Epithelial cell of prostate (primary cell): ENCODE measurements around the gene SIGLECL1.

Experiments used
- DNase-seq: peaks from one replicate; pipeline ENCODE4 v3.0.0-alpha.2; 2011; ENCODE audit warnings: low read depth, low spot score
- H3K27ac ChIP-seq: fragments of 450-650 bp; 2 replicates; pipeline ENCODE4 v1.5.1; 2017; ENCODE audit warnings: mild to moderate bottlenecking

SIGLECL1 gene

DNA sequence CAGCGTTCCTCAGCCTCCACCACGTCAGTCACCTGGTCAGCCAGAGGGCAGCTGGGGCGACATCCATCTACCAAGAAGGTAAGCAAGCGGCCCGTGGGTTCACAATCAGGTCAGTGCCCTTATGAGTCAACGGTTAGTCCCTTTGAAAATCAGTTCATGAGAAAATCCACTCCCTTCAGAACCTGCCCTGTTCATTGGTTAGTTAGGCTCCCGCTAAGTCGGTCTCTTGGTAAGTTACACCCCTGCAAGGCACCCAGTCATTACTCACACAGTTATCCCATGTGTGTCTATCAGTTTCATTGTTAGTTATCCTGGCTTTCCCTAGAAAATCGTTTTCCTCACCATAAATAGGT, 564 bp downstream of the SIGLECL1 start:
- H3K27ac ChIP-seq, result no peak overlapping the region
- no peak for DNase-seq

- H3K27ac ChIP-seq, result no peak overlapping the region
- no peak for DNase-seq
These were observed 1.6 kb downstream of the SIGLECL1 start for GRCh38 chr19:51252306-51253079.

DNA sequence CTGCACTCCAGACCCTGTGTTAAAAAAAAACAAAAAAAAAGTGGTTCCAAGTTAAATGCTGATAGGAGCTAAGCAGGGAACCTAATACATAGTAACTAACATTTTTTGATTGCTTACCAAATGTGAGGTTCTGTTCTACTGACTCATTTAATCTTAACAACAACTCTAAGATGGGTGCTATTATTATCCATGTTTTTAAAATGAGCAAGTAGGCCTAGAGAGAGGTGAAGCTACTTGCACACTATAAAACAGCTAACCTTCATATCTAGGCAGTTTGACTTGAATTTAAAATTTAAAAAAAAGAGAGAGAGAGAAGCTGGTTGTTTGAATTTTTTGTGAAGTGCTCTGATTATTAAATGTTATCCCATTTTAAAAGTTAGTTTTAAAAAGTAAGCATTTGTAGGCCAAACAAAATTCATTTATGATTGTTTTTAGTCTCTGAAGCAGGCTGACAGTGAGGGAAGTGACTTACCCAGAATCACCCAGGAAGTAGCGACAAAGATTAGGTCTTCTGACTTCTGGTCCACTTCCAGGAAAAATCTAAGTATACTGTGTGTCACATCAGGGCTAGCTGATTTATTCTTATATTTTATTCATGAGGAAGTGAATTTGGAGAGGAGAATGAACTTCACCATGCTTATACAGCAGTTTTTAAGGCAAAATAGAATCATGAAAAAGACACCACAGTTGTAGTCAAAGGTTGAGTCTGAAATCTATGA, 2.4 kb downstream of the SIGLECL1 start:
- no peak for DNase-seq

DNA sequence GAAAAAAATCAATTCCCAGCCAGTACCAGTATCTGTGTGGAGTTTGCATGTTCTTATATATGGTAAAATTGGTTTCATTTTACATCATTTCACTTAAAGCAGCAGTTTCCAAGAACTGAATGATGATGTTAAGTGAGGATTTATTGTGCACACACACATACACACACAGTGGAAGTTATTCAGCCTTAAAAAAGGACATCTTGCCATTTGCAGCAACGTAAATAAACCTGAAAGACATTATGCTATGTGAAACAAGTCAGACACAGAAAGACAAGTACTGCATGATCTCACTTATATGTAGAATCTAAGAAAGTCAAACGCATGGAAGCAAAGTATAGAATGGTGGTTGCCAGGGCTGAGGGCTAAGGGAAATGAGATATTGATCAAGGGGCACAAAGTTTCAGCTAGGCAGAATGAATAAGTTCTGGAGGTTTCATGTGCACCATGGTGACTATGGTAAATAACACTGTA, 5.3 kb downstream of the SIGLECL1 start:
- no peak for DNase-seq
- no peak overlapping the region for H3K27ac ChIP-seq

More for the DNA sequence above, 2.4 kb downstream of the SIGLECL1 start:
- H3K27ac ChIP-seq, result no peak overlapping the region

- H3K27ac ChIP-seq, result no peak overlapping the region
- DNase-seq, result no peak
These were observed 6.6 kb downstream of the SIGLECL1 start for GRCh38 chr19:51257471-51257870.

GRCh38 chr19:51258165-51259160, 7.6 kb downstream of the SIGLECL1 start:
- no peak for DNase-seq
- H3K27ac ChIP-seq, result no peak overlapping the region

- no peak for DNase-seq
- H3K27ac ChIP-seq, result no peak overlapping the region
These were observed 8.7 kb downstream of the SIGLECL1 start for GRCh38 chr19:51259348-51260245.

GRCh38 chr19:51263808-51264207, 12.9 kb downstream of the SIGLECL1 start:
- DNase-seq, result no peak
- no peak overlapping the region for H3K27ac ChIP-seq

GRCh38 chr19:51271067-51271466, 20.2 kb downstream of the SIGLECL1 start:
- DNase-seq, result no peak
- no peak overlapping the region for H3K27ac ChIP-seq

- DNase-seq, result no peak
These were observed 21.4 kb downstream of the SIGLECL1 start for GRCh38 chr19:51272183-51272810.

GRCh38 chr19:51274049-51274770, 23.3 kb downstream of the SIGLECL1 start:
- no peak for DNase-seq
- no peak overlapping the region for H3K27ac ChIP-seq

More at GRCh38 chr19:51272183-51272810, 21.4 kb downstream of the SIGLECL1 start:
- H3K27ac ChIP-seq, result no peak overlapping the region

GRCh38 chr19:51277112-51277511, 26.2 kb downstream of the SIGLECL1 start:
- no peak for DNase-seq
- H3K27ac ChIP-seq, result no peak overlapping the region

DNA sequence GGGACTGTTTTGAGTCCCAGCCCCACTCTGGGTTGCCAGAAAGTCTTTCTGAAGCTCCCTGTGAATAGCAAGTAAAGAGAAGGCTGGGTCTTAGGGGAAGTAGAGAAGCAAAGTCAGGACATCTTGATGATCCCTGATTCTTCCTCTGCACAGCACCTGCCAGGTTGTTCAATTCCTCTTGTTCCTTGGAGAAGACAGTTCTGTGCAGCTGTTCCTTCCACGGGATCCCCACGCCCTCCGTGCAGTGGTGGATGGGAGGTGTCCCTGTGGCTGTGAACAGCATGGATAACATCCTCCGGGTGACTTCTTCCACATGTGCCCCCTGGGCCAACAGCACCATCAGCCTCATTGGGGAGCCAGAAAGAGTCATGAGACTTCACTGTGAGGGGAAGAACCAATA, 31.5 kb downstream of the SIGLECL1 start:
- no peak overlapping the region for H3K27ac ChIP-seq
- DNase-seq, result no peak

DNA sequence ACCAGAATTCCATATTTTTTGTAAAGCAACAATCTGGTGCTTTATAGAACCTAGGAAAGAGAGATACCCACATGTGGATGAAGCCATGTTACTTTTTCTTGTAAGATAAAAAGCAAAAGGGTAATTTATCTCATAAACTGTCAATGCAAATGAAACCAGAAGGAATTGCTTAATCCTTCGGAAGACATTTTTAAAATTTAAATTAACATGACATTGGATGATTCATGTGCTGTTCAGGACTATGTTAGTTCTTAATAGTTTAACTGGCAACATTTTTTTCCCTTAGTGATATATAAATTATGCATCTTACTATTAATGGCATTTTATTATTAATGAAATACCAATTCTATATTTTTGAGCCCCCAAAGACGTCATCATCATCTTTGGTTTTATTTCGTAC, 34.8 kb downstream of the SIGLECL1 start:
- no peak for DNase-seq
- no peak overlapping the region for H3K27ac ChIP-seq

GRCh38 chr19:51289635-51290034, 38.8 kb downstream of the SIGLECL1 start:
- H3K27ac ChIP-seq, result no peak overlapping the region
- DNase-seq, result no peak

DNA sequence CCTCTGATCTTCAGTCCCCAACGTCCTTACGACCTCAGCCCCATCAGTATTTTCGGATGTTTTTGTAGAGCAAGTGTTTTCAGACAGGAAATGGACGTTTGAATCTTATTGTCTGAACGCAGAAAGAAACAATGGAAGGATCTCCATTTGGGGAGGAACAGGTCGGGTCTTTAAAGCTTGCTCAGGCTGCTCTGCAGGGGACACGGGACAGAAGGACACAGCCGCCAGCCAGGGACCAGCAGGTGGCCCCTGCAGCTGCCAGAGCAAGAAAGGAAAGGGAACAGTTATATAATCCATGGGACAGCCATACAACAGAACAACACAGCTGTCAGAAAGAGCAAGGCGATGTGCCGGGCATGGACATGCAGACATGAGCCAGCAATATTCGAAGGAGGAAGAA, 42.1 kb downstream of the SIGLECL1 start:
- H3K27ac ChIP-seq, result no peak overlapping the region
- DNase-seq, result no peak

DNA sequence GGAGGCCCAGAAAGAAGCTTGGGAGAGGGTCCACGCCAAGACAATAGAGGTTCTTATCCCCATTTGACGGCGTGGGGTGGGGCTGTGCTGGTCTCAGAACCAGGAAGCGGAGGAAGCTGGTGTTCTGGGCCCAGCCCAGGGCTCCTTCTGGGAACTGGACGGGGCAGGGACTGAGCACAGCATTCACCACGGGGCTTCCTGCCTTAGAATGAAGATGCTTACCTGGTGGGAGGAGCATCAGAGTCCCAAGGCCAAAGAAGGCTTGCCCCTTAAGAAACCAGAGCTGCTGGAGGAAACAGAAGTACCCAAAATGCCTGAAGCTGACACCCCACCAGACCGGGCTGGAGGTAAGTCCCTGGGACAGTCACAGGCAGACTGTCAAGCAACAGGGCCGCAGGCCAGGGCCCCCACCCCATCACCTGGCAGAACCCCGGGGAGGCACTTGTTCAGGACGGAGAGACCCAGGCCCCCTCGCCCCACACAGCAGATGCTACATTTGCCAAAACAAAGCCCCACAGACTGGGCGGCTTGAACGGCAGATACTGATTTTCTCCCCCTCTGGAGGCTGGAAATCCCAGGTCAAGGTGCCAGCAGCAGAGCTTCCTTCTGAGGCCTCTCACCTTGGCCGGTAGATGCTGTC, 42.8 kb downstream of the SIGLECL1 start:
- no peak for DNase-seq
- H3K27ac ChIP-seq, result no peak overlapping the region
